SU-DHL-6 (cell line): ENCODE results near the gene ZC2HC1B.

Experiments used
- H2AFZ ChIP-seq: fragments of 200-600 bp; sonication (generic); 2 replicates; pipeline ENCODE4 v1.6.1; 2014; ENCODE audit warnings: low read depth, mild to moderate bottlenecking, moderate library complexity, mixed read lengths, antibody characterized with exemption, low read length; ENCODE audit not compliant: severe bottlenecking
- H3F3A ChIP-seq: fragments of 200-600 bp; shearing (Covaris generic); 2 replicates; pipeline ENCODE4 v1.6.0; 2016; ENCODE audit warnings: antibody characterized with exemption, mild to moderate bottlenecking; ENCODE audit not compliant: insufficient read depth
- H3K27ac ChIP-seq: fragments of 200-600 bp; sonication (generic); 2 replicates; pipeline ENCODE4 v1.5.1; 2016; ENCODE audit warnings: low read depth, mild to moderate bottlenecking, low read length, moderate library complexity, mixed read lengths
- H3K27me3 ChIP-seq: fragments of 200-600 bp; sonication (generic), shearing (Covaris generic); 2 replicates; pipeline ENCODE4 v1.6.0; 2014; ENCODE audit warnings: mild to moderate bottlenecking, low read length
- H3K36me3 ChIP-seq: fragments of 200-600 bp; sonication (generic); 2 replicates; pipeline ENCODE4 v1.6.1; 2014; ENCODE audit warnings: mild to moderate bottlenecking, low read length, mixed read lengths
- H3K4me2 ChIP-seq: fragments of 300-600, 200-600 bp; shearing (Covaris generic), sonication (generic); 2 replicates; pipeline ENCODE4 v1.6.0; 2014; ENCODE audit warnings: low read length, low read depth, mild to moderate bottlenecking; ENCODE audit not compliant: poor library complexity, severe bottlenecking
- H3K4me3 ChIP-seq: fragments of 200-600 bp; sonication (generic); 2 replicates; pipeline ENCODE4 v1.5.1; 2014; ENCODE audit warnings: antibody characterized with exemption, low read length, mild to moderate bottlenecking, mixed read lengths; ENCODE audit not compliant: insufficient read depth, poor library complexity, severe bottlenecking
- H3K79me2 ChIP-seq: fragments of 200-600 bp; sonication (generic); 2 replicates; pipeline ENCODE4 v1.6.1; 2014; ENCODE audit warnings: mild to moderate bottlenecking, low read length, moderate library complexity; ENCODE audit not compliant: insufficient read depth
- H3K9ac ChIP-seq: fragments of 200-600 bp; sonication (generic); 2 replicates; pipeline ENCODE4 v1.7.0; 2014; ENCODE audit warnings: mild to moderate bottlenecking, low read length
- H3K9me2 ChIP-seq: fragments of 200-600 bp; sonication (generic); replicated peaks from 2 replicates; pipeline ENCODE4 v1.6.1; 2014; ENCODE audit warnings: low read length; ENCODE audit not compliant: insufficient read depth
- H3K9me3 ChIP-seq: fragments of 200-600 bp; sonication (generic); 2 replicates; pipeline ENCODE4 v1.6.1; 2014; ENCODE audit warnings: low read length, mixed read lengths; ENCODE audit not compliant: insufficient read depth
- H4K20me1 ChIP-seq: fragments of 200-600 bp; sonication (generic); 2 replicates; pipeline ENCODE4 v1.6.1; 2014; ENCODE audit warnings: low read depth, mild to moderate bottlenecking, antibody characterized with exemption, low read length, moderate library complexity, mixed read lengths
- CTCF ChIP-seq: fragments of 200-600 bp; sonication (generic); IDR thresholded peaks from one replicate; pipeline ENCODE4 v1.5.1; 2017; ENCODE audit warnings: antibody characterized with exemption, mild to moderate bottlenecking, low read length, moderate library complexity; ENCODE audit not compliant: insufficient read depth, poor library complexity, severe bottlenecking
- EZH2phosphoT487 ChIP-seq: fragments of 200-600 bp; sonication (generic), shearing (Covaris generic); conservative IDR thresholded peaks from 2 replicates; pipeline ENCODE4 v1.6.1; 2018; ENCODE audit warnings: mild to moderate bottlenecking, antibody characterized with exemption, low read length, moderate library complexity, mixed read lengths

The ZC2HC1B gene

GRCh38 chr6:143929975-143930374 lies 65.7 kb downstream of the ZC2HC1B start:
- no peak for TF ChIP-seq CTCF
- no peak for TF ChIP-seq EZH2phosphoT487
- Histone ChIP-seq H3K4me2 (no peak overlapping the region), H3K27ac (no peak overlapping the region), H3K9me3 (no peaks in the 10 kb centered on the region), H3K9me2 (no peaks in the 10 kb centered on the region), H3K79me2 (no peaks in the 10 kb centered on the region), H4K20me1 (no peaks in the 10 kb centered on the region), H3K4me3 (no peak overlapping the region), H3K36me3 (no peaks in the 10 kb centered on the region), H3K9ac (no peak overlapping the region), H2AFZ (no peak overlapping the region), H3K27me3 (no peaks in the 10 kb centered on the region), H3F3A (no peaks in the 10 kb centered on the region)

- Histone ChIP-seq H3K27me3 (no peaks in the 10 kb centered on the region), H3K9ac (no peak overlapping the region), H3K4me2 (no peak overlapping the region), H3K36me3 (no peaks in the 10 kb centered on the region), H3K4me3 (no peak overlapping the region), H2AFZ (no peak overlapping the region), H3F3A (no peaks in the 10 kb centered on the region), H3K79me2 (no peaks in the 10 kb centered on the region), H3K27ac (no peak overlapping the region), H3K9me3 (no peaks in the 10 kb centered on the region), H3K9me2 (no peaks in the 10 kb centered on the region), H4K20me1 (no peaks in the 10 kb centered on the region)
- TF ChIP-seq CTCF (no peak), EZH2phosphoT487 (no peak)
These were observed 70.1 kb downstream of the ZC2HC1B start for GRCh38 chr6:143934331-143934730.

- Histone ChIP-seq H2AFZ (no peak overlapping the region), H3K4me2 (no peak overlapping the region), H3K27me3 (no peaks in the 10 kb centered on the region), H3F3A (no peaks in the 10 kb centered on the region), H3K4me3 (no peak overlapping the region), H3K36me3 (no peaks in the 10 kb centered on the region), H3K9ac (no peak overlapping the region), H3K79me2 (no peaks in the 10 kb centered on the region), H3K9me2 (no peaks in the 10 kb centered on the region), H4K20me1 (no peaks in the 10 kb centered on the region), H3K9me3 (no peaks in the 10 kb centered on the region), H3K27ac (no peak overlapping the region)
- TF ChIP-seq EZH2phosphoT487, result no peak
These were observed 70.6 kb downstream of the ZC2HC1B start for GRCh38 chr6:143934867-143935266.

GRCh38 chr6:143936347-143936746 lies 72.1 kb downstream of the ZC2HC1B start:
- Histone ChIP-seq H3K4me3 (no peak overlapping the region), H3K9me2 (no peaks in the 10 kb centered on the region), H4K20me1 (no peaks in the 10 kb centered on the region), H3K9me3 (no peaks in the 10 kb centered on the region), H2AFZ (no peak overlapping the region), H3F3A (0 out of 2 replicates have a peak, but pooled peaks cover 4% of the 10 kb centered on the region), H3K79me2 (no peaks in the 10 kb centered on the region), H3K27ac (no peak overlapping the region), H3K27me3 (no peaks in the 10 kb centered on the region), H3K4me2 (no peak overlapping the region), H3K36me3 (no peaks in the 10 kb centered on the region), H3K9ac (no peak overlapping the region)
- TF ChIP-seq EZH2phosphoT487 (no peak), CTCF (no peak)
